K562 (cell line): ENCODE data around the gene SVBP. TPM values are rescaled to one million over a fixed set of nuclear protein-coding genes. Genes with fewer than 3 reads are reported as not detected.

ENCODE experiments used
- ARNT ChIP-seq, 2 experiments: fragments of 450-650 bp; IDR thresholded peaks; 2 replicates each; pipeline ENCODE4 v1.6.1; 2016; ENCODE audit warnings: mild to moderate bottlenecking in 1 of 2
- ATF4 ChIP-seq: fragments of 450-650 bp; formaldehyde crosslinking; IDR thresholded peaks from 2 replicates; pipeline ENCODE4 v1.4.0; 2022; ENCODE audit warnings: mild to moderate bottlenecking, moderate library complexity
- BHLHE40 ChIP-seq: IDR thresholded peaks from 2 replicates; pipeline ENCODE4 v1.6.1; 2011; ENCODE audit warnings: low read length, improper control_type of control experiment
- CREB1 ChIP-seq, 2 experiments: sonication (generic) in 1 of 2; formaldehyde crosslinking in 1 of 2; IDR thresholded peaks; 2 replicates each; pipeline versions ENCODE4 v1.6.1 to v1.8.0; 2012 to 2022; ENCODE audit warnings: inconsistent platforms in 1 of 2, mild to moderate bottlenecking in 1 of 2, missing genetic modification reagents in 1 of 2, moderate library complexity in 1 of 2
- FOSL1 ChIP-seq: fragments of 200-800 bp; sonication (Bioruptor generic); conservative IDR thresholded peaks from 2 replicates; pipeline ENCODE4 v1.6.1; 2016; ENCODE audit warnings: missing genetic modification characterization, missing compliant biosample characterization
- HDAC2 ChIP-seq: fragments of 450-650 bp; IDR thresholded peaks from 2 replicates; pipeline ENCODE4 v1.6.1; 2016; ENCODE audit warnings: mild to moderate bottlenecking
- KLF10 ChIP-seq: fragments of 250-450 bp; sonication (Bioruptor Pico); IDR thresholded peaks from 2 replicates; pipeline ENCODE4 v1.6.1; 2021; ENCODE audit warnings: matching md5 sums
- MXD1 ChIP-seq: fragments of 250-450 bp; sonication (Bioruptor Pico); IDR thresholded peaks from 2 replicates; pipeline ENCODE4 v1.8.0; 2021; ENCODE audit warnings: borderline replicate concordance, mild to moderate bottlenecking, moderate library complexity; ENCODE audit not compliant: poor library complexity, severe bottlenecking
- NFATC3 ChIP-seq: fragments of 450-650 bp; IDR thresholded peaks from 2 replicates; pipeline ENCODE4 v1.6.1; 2017; ENCODE audit warnings: mild to moderate bottlenecking
- NKRF ChIP-seq: fragments of 450-650 bp; IDR thresholded peaks from 2 replicates; pipeline ENCODE4 v1.6.1; 2016; ENCODE audit warnings: borderline replicate concordance
- PRMT5 ChIP-seq: sonication (generic); formaldehyde crosslinking; IDR thresholded peaks from 2 replicates; pipeline ENCODE4 v1.5.0; 2020; ENCODE audit warnings: missing genetic modification reagents
- RFX1 ChIP-seq: fragments of 450-650 bp; IDR thresholded peaks from 2 replicates; pipeline ENCODE4 v1.6.1; 2016; ENCODE audit warnings: mild to moderate bottlenecking, moderate library complexity
- SETDB1 ChIP-seq: IDR thresholded peaks from one replicate; pipeline ENCODE4 v1.6.1; 2012; ENCODE audit warnings: low read length, control low read depth, inconsistent platforms
- SPI1 ChIP-seq: IDR thresholded peaks from 2 replicates; pipeline ENCODE4 v1.6.1; 2011; ENCODE audit warnings: low read depth, low read length, control low read depth, borderline replicate concordance
- USF1 ChIP-seq: sonication (generic); formaldehyde crosslinking; IDR thresholded peaks from 2 replicates; pipeline ENCODE4 v1.9.0; 2022; ENCODE audit warnings: mild to moderate bottlenecking, missing genetic modification reagents
- ZBTB43 ChIP-seq: sonication (generic); formaldehyde crosslinking; IDR thresholded peaks from 2 replicates; pipeline ENCODE4 v1.8.0; 2023; ENCODE audit warnings: mild to moderate bottlenecking, missing genetic modification reagents
- ZBTB7A ChIP-seq: IDR thresholded peaks from 2 replicates; pipeline ENCODE4 v1.6.1; 2011; ENCODE audit warnings: low read depth, mild to moderate bottlenecking, low read length, moderate library complexity, borderline replicate concordance; ENCODE audit not compliant: control insufficient read depth
- ZNF197 ChIP-seq: fragments of 200-800 bp; sonication (Bioruptor generic); IDR thresholded peaks from 2 replicates; pipeline ENCODE4 v1.6.1; 2016; ENCODE audit warnings: low read depth, missing genetic modification characterization, missing compliant biosample characterization
- ZNF740 ChIP-seq, 3 experiments: fragments of 200-800 bp in 1 of 3; sonication (Bioruptor generic) in 1 of 3; sonication (generic) in 1 of 3; formaldehyde crosslinking in 1 of 3; IDR thresholded peaks; 2 replicates each; pipeline versions ENCODE4 v1.6.1 to v1.8.0; 2016 to 2022; ENCODE audit warnings: mild to moderate bottlenecking in 2 of 3, missing compliant biosample characterization in 2 of 3, missing genetic modification characterization in 2 of 3, missing genetic modification reagents in 1 of 3
- polyA plus RNA-seq, 8 experiments: library from polyadenylated mRNA; depleted of rRNA in 4 of 8; stranded (reverse) in 5 of 8; unstranded in 3 of 8; fragments of >200 nt; fragmentation: Nextera tagmentation in 2 of 8; fragmentation: Illumina TruSeq in 1 of 8; extraction: Ambion mirVana in 2 of 8; extraction: Trizol in 1 of 8; gene quantifications; 2 replicates each; pipeline versions ENCODE4 v1.2.1 to v1.2.3, GENCODE V29; 2011 to 2014; ENCODE audit warnings: inconsistent platforms in 1 of 8, missing spikeins in 1 of 8
- total RNA-seq, 7 experiments: library from RNA; depleted of rRNA in 6 of 7; stranded (reverse); fragments of >200 nt in 6 of 7; fragmentation: Illumina TruSeq in 2 of 7; extraction: Trizol in 2 of 7; gene quantifications; 2 replicates each; pipeline versions ENCODE4 v1.2.1 to v1.2.3, GENCODE V29; 2011 to 2021; ENCODE audit warnings: low replicate concordance in 1 of 7

Gene SVBP
- total and polyA plus RNA-seq, 9 of the 15 experiments (the other 6 are each of a cell fraction or from before 2014, with no cell fraction given): 31.7 to 49.7 (median 40.0) TPM

GRCh38 chr1:42767510-42768000, 49.6 kb downstream of the SVBP start (continued):
- TF ChIP-seq ZNF740 (CRISPR knock-in tag; IDR thresholded peaks at IDR 0.05): no peak
- peak in 1 of 2 experiments; percentile 70; a peak in 1 of 4 replicates for TF ChIP-seq ZNF740 (tag; IDR thresholded peaks at IDR 0.05)
- peak; percentile 62; the same call in 1 of the 2 replicates for TF ChIP-seq ZBTB43 (CRISPR knock-in tag)
- no peak for TF ChIP-seq SETDB1
- TF ChIP-seq HDAC2: peak; percentile 53; the same call in 1 of the 2 replicates
- TF ChIP-seq USF1: no peak
- TF ChIP-seq NKRF: peak; percentile 86
- TF ChIP-seq SPI1: no peak
- no peak for TF ChIP-seq KLF10 (CRISPR knock-in tag)
- TF ChIP-seq NFATC3: no peak
- no peak for TF ChIP-seq RFX1
- TF ChIP-seq CREB1 (IDR thresholded peaks at IDR 0.05): no peak
- no peak; the same call in 1 of the 2 replicates for TF ChIP-seq CREB1 (CRISPR knock-in tag; IDR thresholded peaks at IDR 0.05)
- TF ChIP-seq FOSL1 (tag): 0 out of 2 replicates have a peak, but pooled peaks have one; percentile 38
- no peak for TF ChIP-seq ARNT (IDR thresholded peaks at IDR 0.05)
- no peak for TF ChIP-seq BHLHE40
- TF ChIP-seq PRMT5: no peak
- no peak for TF ChIP-seq ATF4
- no peak for TF ChIP-seq MXD1 (CRISPR knock-in tag)
- no peak for TF ChIP-seq ZNF197
- peak; percentile 93 for TF ChIP-seq ZBTB7A
